ENCODE data around the gene OSR1.

Gene OSR1

DNA sequence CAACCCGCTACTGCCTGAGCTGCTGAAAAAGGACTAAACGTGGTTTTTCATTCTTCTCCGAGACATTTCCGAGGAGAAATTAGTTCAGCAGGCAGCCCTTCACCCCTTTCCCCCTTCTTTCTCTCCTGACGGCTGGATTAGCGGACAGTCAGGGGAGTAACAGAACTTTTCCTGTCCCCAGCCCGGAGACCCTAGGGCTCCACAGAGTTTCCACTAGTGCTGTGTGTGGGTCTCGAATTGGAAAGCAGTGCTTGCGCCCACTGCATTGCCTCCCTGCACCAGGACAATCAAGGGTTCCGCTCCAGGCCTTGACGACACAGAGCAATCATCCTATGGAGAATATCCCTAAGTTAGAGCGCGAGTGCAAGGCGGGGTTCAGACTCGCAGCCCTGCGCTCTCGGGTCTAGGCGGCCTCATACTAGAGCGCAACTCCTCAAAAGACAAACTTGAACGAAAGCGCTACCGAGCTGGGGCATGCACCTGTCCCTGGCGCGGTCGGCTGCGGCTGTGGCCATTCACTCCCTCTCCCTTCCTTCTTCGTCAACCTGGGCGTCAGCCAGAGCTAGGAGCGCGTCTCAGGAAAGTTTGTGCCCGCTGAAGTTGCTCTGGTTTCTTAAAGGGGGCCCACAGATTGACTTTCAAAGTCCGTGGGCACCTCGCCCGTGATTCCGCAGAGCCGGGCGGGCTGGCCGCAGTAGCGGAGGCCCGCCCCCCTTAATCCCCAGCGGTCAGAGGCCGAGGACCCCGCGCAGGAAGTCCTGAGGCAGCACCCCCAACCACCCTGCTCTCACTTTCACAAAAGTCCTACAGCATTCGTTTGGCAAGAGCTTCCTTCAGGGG lies 801 bp downstream of the OSR1 start:
- ATAC-seq, result no peak

DNA sequence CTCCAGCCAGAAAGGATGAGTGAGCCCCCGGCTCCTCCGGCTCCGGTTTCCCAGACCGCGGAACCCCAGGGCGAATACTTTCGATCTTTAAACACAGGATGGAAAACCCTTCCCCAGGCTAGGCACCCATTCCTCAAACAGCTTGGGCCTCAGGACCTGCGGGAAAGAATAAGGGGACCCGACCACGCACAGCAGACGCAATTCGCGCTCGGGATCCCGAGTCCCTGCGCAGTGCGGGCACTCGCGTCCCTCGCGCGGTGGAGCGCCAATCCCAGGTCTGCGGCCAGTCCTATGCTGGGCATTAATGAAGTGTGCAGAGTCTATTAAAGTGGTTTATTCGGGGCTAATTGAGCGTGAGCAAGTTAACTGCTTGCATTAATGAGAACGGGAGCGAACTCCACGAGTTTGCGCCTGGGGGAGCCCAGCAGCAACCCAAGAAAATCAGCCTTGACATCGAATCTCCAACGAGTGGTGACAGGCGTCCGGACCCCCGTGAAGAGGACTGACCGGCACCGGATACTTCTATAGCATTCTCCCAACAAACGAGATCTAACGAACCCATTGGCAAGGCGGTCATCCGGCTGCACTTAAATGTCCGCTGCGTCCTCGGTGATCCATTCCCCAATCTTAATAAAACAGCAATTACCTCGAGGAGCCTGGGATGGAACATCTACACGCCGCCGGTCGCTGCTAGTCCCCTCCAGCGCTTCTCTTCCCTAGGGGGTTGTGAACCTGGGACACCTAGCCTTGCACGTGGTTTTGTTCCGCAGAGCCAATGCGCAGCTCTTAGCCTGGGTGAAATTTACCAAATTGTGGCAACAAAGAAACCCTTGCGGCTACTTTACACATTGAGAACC lies 1.6 kb downstream of the OSR1 start:
- no peak for ATAC-seq

DNA sequence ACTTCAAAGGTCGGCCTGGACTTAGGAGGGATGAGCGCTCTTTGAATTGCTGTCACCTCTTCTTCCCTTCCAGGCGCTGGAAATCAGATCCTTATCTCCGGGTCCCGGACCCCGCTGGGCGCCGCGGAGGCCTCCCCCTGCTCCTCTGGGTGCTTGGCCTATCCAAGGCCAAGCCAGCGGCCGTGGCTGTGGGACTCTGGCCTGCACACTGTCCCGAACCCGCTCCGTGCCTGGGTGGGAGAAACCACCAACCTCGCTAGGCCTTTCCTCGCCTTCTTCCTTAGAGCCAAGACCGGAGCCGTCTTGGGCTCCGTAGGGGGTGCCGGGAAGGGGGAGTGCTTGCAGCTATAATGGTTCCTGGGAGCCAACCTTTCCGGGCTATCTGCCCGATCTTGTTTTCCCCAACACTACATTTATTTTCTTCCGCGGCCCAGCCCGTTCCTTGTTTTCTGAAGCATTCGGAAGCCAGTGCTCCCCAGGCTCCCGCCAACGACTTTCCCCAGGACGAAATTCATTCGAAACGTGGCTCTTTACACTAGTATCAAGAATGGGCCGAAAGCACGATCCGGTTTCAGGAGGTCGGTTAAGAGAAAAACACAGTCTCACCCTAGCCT lies 2.4 kb downstream of the OSR1 start:
- ATAC-seq, result no peak

DNA sequence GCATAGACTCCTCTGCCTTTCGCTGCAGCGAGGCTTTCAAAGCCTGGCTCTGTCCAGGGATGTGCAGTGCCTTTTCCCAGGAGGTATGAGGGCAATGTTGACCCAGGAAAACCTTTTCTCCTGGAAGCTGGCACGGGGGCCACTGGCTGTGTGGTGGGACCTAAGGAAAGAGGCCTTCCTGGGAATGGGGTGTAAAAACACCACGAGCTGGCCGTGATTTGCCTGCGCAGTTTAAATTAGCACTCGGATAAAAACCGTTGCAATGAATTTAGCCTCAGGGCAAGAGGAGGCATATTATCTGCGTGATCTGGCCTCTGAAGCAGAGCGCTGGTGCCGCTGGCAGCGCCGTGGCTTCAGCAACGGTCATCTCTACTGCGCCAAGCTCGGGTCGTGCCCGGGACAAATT lies 3.0 kb downstream of the OSR1 start:
- no peak for ATAC-seq

DNA sequence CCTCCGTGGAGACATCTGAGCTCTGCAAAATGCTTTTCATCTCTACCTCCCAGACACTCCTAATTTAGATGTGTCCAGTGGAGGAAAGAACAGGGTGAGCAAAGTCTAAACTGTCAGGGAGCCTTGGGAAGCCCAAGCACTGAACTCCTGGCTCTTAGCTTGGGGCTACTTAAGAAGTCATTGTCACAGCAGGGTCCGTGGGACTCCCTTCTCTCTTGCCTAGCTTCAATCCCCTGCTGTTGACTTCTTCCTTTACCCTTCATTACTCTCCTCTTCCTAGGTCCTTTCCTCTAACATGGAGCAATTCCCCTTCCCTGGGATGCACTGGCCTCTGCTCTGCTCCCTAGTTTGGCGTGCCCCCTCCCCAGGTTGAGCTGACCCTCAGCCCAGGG lies 3.4 kb downstream of the OSR1 start:
- no peak for ATAC-seq

DNA sequence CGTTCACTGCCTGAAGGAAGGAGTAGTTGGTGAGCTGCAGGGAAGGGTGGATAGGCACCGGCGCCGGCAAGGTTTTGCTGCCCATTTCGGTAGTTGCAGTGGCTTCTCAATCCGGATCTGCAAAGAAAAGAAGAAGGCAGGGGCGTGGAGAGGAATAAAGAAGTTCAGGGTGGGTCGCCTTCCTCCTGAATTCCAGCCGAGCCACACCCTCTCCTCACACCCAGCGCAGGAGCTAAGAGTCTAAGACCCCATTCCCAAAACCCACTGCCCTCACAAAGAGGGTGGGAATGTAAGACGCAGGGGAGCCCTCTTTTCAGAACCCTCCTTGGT lies 4.7 kb downstream of the OSR1 start:
- no peak for ATAC-seq

DNA sequence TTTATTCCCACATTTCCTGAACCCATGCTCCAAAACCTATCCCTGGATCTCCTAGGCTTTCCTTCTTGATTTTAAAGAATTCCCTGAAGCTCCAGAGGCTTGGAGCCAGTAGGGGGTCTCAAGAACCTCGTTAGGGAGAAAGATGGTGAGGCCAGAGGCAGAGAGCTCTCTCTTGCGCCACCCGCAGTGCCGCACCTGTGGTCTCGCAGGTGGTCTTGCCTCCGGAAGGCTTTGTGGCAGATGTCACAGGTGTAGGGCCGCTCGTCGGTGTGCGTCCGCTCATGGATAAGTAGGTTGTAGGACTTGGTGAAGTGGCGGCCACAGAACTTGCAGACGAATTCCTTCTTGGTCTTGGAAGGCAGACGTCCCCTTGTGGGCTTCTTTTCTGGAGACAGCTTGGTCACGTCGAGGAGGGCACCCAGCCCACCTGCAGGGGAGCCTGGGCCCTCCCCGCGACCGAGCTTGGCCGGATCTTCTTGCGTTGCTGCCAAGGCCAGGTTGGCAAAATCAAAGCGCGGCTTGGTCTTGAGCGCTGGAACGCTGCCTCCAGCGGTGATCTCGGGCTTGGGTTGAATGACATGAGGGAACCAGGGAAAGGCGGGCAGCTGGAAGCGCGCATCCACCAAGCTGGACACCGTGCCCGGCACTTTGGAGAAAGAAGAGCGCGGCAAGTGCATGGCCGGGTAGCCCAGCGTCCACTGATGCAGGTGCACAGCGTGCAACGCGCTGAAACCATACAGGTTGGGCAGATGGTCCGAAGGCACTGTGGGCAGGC lies 5.3 kb downstream of the OSR1 start:
- no peak for ATAC-seq

- no peak for ATAC-seq
Measured at GRCh38 chr2:19351899-19352697, 6.3 kb downstream of the OSR1 start.

DNA sequence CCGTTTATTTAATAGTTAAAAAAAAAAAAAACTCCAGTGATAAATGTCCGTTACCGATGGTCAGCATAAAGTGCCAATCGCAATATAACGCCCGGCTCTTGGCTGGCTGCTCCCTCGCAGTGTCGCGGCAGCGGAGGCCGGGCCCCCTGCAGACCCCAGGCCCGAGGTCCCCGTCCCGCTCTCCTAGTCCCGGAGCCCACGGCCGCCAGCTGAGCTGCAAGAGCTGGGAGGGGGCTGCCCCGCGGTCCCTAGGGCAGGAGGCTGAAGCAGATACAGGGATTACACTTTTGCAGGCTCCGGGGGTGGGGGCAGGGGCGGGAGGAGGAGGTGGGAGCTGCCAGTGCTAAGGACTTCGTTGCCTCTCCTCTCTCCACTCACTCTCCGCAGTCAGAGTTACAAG lies 6.9 kb downstream of the OSR1 start:
- ATAC-seq, result no peak

GRCh38 chr2:19350678-19351401 lies 7.6 kb downstream of the OSR1 start:
- ATAC-seq, result no peak

DNA sequence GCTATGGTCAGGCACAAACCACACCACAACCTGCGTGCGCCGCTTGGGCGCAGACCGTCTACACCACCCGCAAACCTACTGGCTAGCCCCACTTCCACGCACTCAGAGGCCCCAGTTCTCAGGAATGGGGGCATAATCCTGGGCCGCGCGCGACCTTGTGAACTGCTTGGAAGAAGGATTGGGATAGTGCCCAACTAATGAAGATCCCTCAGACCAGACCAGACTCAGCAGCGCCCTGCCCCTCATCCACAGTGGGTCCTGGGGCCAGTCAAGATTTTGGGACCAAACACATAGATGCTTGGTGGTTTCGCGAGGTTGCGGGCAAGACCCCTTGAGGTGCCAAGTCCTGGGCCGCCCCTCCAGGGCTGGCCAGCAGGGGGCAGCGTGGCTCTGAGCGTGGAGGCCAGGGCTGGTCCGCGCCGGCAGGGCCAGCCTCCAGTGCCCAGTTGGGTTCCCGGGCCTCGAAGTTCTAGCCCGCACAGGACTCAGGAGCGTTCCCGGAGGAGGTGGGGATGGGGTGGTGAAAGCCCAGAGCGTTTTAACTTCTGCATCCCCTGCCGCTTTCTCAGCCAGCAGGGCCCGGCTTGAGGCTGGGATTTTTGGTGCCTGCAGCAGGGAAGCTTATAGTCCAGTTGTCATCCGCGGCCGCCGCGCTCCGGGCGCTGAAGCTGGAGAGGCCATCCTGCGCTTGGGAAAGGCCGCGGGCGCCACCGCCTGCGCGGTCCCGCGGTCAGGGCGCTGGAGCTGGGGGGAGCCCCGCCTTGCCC lies 8.3 kb downstream of the OSR1 start:
- ATAC-seq, result no peak

GRCh38 chr2:19348692-19349091 lies 9.7 kb downstream of the OSR1 start:
- no peak for ATAC-seq

DNA sequence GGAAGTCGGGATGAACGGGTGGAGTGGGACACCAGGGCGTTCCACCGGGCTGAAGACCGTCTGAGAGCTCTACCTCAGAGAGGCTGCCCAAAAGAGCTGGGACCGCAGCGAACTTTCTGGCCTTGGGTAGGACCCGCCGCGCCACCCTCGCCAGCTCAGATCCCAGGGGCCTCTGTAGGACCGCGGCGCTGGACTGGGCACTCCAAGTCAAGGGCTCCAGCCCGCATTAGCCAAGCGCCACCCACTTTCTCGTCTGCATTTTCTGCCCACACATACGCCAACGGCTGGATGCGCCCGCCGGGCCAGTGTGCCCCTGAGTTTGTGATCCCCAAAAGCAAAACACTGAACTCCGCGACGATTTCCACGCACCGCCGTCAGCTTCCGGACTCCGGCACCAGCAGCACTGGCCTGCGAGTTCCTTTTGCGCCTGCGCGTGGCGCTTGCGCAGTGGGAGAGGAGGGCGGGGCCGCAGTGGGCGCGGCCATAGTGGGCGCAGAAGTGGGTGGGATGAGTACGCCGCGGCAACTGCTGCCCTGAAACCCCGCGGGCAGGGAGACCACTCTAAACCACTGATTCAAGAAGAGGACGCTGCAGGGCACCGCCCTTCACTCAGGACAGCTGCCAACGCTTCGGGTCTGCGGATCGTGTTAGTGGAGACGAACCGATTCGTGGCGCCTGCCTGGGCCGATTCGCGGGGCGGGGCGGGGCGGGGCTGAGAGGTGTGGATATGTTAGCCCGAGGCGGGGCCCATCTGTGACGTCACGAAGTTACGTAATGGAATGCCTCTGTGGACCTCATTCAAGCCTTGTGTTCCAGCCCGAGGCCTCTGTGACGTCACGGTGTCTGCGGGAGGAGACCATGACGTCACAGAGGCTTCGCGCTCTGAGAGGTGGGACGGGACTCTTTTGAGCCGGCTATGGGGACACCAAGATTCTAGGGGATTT lies 10.5 kb downstream of the OSR1 start:
- peak; percentile 90 to 91 for ATAC-seq

GRCh38 chr2:19346983-19347618 lies 11.3 kb downstream of the OSR1 start:
- no peak for ATAC-seq

- ATAC-seq, result no peak
Measured at GRCh38 chr2:19337742-19338141, 20.7 kb downstream of the OSR1 start.

DNA sequence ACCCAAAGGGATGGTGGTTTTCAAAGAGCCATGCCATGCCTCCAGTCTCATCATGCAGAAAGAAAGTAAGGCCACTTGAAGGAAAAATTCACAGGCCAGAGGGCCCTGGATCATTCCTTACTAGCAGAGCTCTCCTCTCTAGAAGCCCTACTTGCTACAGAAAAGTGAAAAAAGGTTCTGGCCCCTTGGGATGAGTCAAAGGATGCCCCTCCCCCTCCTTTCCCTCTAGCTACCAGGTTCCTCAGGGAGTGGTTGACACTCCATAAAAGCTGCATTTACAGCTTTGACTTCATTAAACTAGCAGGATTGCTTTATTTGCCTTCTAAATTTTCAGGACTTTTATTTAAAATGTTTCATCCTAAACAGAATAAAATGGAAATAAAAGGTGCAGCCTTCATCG lies 21.2 kb downstream of the OSR1 start:
- no peak for ATAC-seq

DNA sequence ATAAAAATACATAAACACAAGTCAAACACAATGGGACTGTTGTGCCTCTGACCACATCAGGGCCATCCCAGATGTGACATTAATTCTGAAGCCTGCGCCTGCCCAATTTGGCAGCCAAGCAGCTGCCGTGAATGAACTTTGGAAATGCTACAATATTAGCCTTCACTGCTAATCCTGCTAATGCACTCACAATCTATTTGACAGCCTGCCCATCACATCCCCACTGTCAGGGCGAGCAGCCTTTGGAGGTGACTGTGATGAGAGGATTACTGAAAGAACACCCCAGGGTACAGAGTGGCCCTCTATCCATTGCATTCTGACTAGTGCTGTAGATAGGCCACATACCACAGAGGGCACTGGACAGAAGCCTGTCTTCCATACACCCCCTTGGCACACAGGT lies 21.6 kb downstream of the OSR1 start:
- no peak for ATAC-seq

GRCh38 chr2:19332503-19332902 lies 25.9 kb downstream of the OSR1 start:
- no peak for ATAC-seq

- no peak for ATAC-seq
Measured at GRCh38 chr2:19331450-19331849, 27.0 kb downstream of the OSR1 start.

All from activated CD4-positive, CD25-positive, alpha-beta regulatory T cell treated with anti-CD3 and anti-CD28 coated beads, Interleukin-2, amount 50 U/mL, for 24 hours (primary cell).